K562 (cell line): ENCODE data around the gene HBM. TPM values are rescaled to one million over a fixed set of nuclear protein-coding genes. Genes with fewer than 3 reads are reported as not detected.

Experiments
- ATAC-seq: fragments of 200-7000 bp; cut with Tn5 transposase; 3 replicates; pipeline ENCODE4 v1.9.1; 2020; ENCODE audit warnings: moderate library complexity
- BruUV-seq: library from RNA; stranded (reverse); fragments of 400-500 nt; replicated peaks from 2 replicates; lab custom pipeline; 2021; lab: Mats Ljungman, UMichigan
- CTCF ChIA-PET: fragments of 300-600 bp; formaldehyde crosslinking; extraction: SDS; loops from one replicate; lab custom pipeline; 2021; ENCODE audit warnings: low intra/inter-chr PET ratio; lab: Yijun Ruan, JAX
- POLR2A ChIA-PET: fragments of 300-600, 350-650 bp; sonication (Branson Sonifier 250); formaldehyde crosslinking; extraction: SDS; loops from one replicate; lab custom pipeline; 2021; ENCODE audit warnings: antibody characterized with exemption, inconsistent platforms; lab: Yijun Ruan, JAX
- DNase-seq, 4 experiments: peaks; one replicate each; pipeline versions ENCODE4 v3.0.0 to v3.0.0-alpha.2; 2011 to 2018; ENCODE audit warnings: low spot score in 3 of 4, mixed read lengths in 3 of 4; ENCODE audit errors: extremely low read depth in 1 of 4
- FAIRE-seq: peaks from 2 replicates; lab custom pipeline; 2011; peaks lifted over from hg19 to GRCh38; lab: Jason Lieb, UNC
- H2AFZ ChIP-seq: 2 replicates; pipeline ENCODE4 v1.6.0; 2011; ENCODE audit warnings: low read depth, low read length, control low read depth, inconsistent platforms
- H3K27ac ChIP-seq: fragments of 200-600 bp; 3 replicates; pipeline ENCODE4 v1.8.0; 2011; ENCODE audit warnings: low read depth, mild to moderate bottlenecking, control low read depth, inconsistent platforms, low read length, moderate library complexity, mixed read lengths; ENCODE audit errors: extremely low read depth
- H3K27me3 ChIP-seq, 2 experiments: fragments of 300-600 bp in 1 of 2; 2 replicates in 1 of 2; 3 replicates in 1 of 2; pipeline versions ENCODE4 v1.6.0 to v1.8.0; 2011; ENCODE audit warnings: inconsistent platforms in 2 of 2, low read length in 2 of 2, mild to moderate bottlenecking in 1 of 2, mixed read lengths in 1 of 2, moderate library complexity in 1 of 2; ENCODE audit not compliant: control insufficient read depth in 2 of 2, insufficient read depth in 2 of 2
- H3K36me3 ChIP-seq: fragments of 300-600 bp; 3 replicates; pipeline ENCODE4 v1.8.0; 2011; ENCODE audit warnings: mild to moderate bottlenecking, low read length, inconsistent platforms; ENCODE audit not compliant: control insufficient read depth, insufficient read depth
- H3K4me1 ChIP-seq, 2 experiments: fragments of 200-600 bp in 1 of 2; replicated peaks in 1 of 2; 2 replicates in 1 of 2; 3 replicates in 1 of 2; pipeline versions ENCODE4 v1.5.1 to v1.8.0; 2011; ENCODE audit warnings: inconsistent platforms in 2 of 2, low read length in 2 of 2, mild to moderate bottlenecking in 1 of 2, mixed read lengths in 1 of 2, moderate library complexity in 1 of 2; ENCODE audit not compliant: control insufficient read depth in 2 of 2, insufficient read depth in 2 of 2
- H3K4me2 ChIP-seq: 2 replicates; pipeline ENCODE4 v1.6.1; 2011; ENCODE audit warnings: low read length, control low read depth, inconsistent platforms, mixed read lengths; ENCODE audit not compliant: insufficient read depth
- H3K4me3 ChIP-seq: fragments of 200-600 bp; sonication (generic), shearing (Covaris generic); 2 replicates; pipeline ENCODE4 v1.5.1; 2016; ENCODE audit warnings: control low read depth, inconsistent platforms
- H3K79me2 ChIP-seq: fragments of 200-600 bp; 3 replicates; pipeline ENCODE4 v1.8.0; 2011; ENCODE audit warnings: low read length, inconsistent platforms; ENCODE audit not compliant: control insufficient read depth, insufficient read depth
- H3K9ac ChIP-seq, 2 experiments: 2 replicates each; pipeline versions ENCODE4 v1.6.0 to v1.6.1; 2011; ENCODE audit warnings: low read depth in 2 of 2, low read length in 2 of 2, control low read depth in 1 of 2, inconsistent platforms in 1 of 2, mild to moderate bottlenecking in 1 of 2, mixed read lengths in 1 of 2; ENCODE audit not compliant: insufficient read depth in 1 of 2
- H3K9me1 ChIP-seq: one replicate; pipeline ENCODE4 v1.6.0; 2011; ENCODE audit warnings: inconsistent platforms, mild to moderate bottlenecking, low read length, moderate library complexity; ENCODE audit not compliant: control insufficient read depth, insufficient read depth
- H3K9me3 ChIP-seq: replicated peaks from 2 replicates; pipeline ENCODE4 v1.5.1; 2011; ENCODE audit warnings: low read depth, low read length, inconsistent platforms; ENCODE audit not compliant: control insufficient read depth, insufficient read depth
- H4K20me1 ChIP-seq: replicated peaks from 2 replicates; pipeline ENCODE4 v1.6.1; 2011; ENCODE audit warnings: low read length, inconsistent platforms, mixed read lengths; ENCODE audit not compliant: control insufficient read depth, insufficient read depth
- CBFA2T3 ChIP-seq: fragments of 450-650 bp; IDR thresholded peaks from 2 replicates; pipeline ENCODE4 v1.6.1; 2017
- CEBPB ChIP-seq: fragments of 450-650 bp; IDR thresholded peaks from 2 replicates; pipeline ENCODE4 v1.6.1; 2016; ENCODE audit warnings: missing genetic modification characterization, missing compliant biosample characterization
- MYC ChIP-seq, 2 experiments: fragments of 250-450 bp in 1 of 2; sonication (Bioruptor Pico) in 1 of 2; IDR thresholded peaks; 2 replicates each; pipeline versions ENCODE4 v1.5.1 to v1.6.1; 2012 to 2021; ENCODE audit warnings: low read depth in 2 of 2, borderline replicate concordance in 1 of 2, improper control_type of control experiment in 1 of 2, low read length in 1 of 2, mild to moderate bottlenecking in 1 of 2, moderate library complexity in 1 of 2
- RBM25 ChIP-seq: fragments of 200-400 bp; formaldehyde crosslinking; IDR thresholded peaks from 2 replicates; pipeline ENCODE4 v1.6.1; 2018; ENCODE audit warnings: low read length, low read depth, moderate library complexity; ENCODE audit not compliant: severe bottlenecking
- SMARCC2 ChIP-seq: fragments of 450-650 bp; IDR thresholded peaks from 2 replicates; pipeline ENCODE4 v1.6.1; 2017; ENCODE audit warnings: antibody characterized with exemption, moderate library complexity, mild to moderate bottlenecking, low read depth
- TEAD2 ChIP-seq: fragments of 450-650 bp; IDR thresholded peaks from 2 replicates; pipeline ENCODE4 v1.6.1; 2016; ENCODE audit warnings: missing genetic modification characterization, control low read depth, missing compliant biosample characterization
- ZBTB5 ChIP-seq: fragments of 450-650 bp; IDR thresholded peaks from 2 replicates; pipeline ENCODE4 v1.6.1; 2017; ENCODE audit warnings: antibody characterized with exemption
- ZBTB8A ChIP-seq: fragments of 450-650 bp; IDR thresholded peaks from 2 replicates; pipeline ENCODE4 v1.6.1; 2018; ENCODE audit warnings: mild to moderate bottlenecking, moderate library complexity; ENCODE audit not compliant: partially characterized antibody
- WGBS: fragments of 100-300 bp; shearing (Covaris generic); methylation state at CpG from one replicate; pipeline ENCODE4 v1.1.6; 2016; ENCODE audit warnings: low coverage, mixed read lengths; ENCODE audit not compliant: insufficient coverage; ENCODE audit errors: missing lambda C conversion rate; 5-methylcytosine and 5-hydroxymethylcytosine counted together
- in situ Hi-C: fragments of 300-500 bp; cut with MboI; formaldehyde crosslinking; loops from 4 replicates; pipeline ENCODE4 v1.15.0; 2018; ENCODE audit warnings: inconsistent platforms, mixed read lengths
- intact Hi-C: fragments of 100-400 bp; cut with micrococcal nuclease; formaldehyde crosslinking; loops from 2 replicates; pipeline ENCODE4 v1.14.2; 2022
- polyA plus RNA-seq, 8 experiments: library from polyadenylated mRNA; depleted of rRNA in 4 of 8; stranded (reverse) in 5 of 8; unstranded in 3 of 8; fragments of >200 nt; fragmentation: Nextera tagmentation in 2 of 8; fragmentation: Illumina TruSeq in 1 of 8; extraction: Ambion mirVana in 2 of 8; extraction: Trizol in 1 of 8; gene quantifications; 2 replicates each; pipeline versions ENCODE4 v1.2.1 to v1.2.3, GENCODE V29; 2011 to 2014; ENCODE audit warnings: inconsistent platforms in 1 of 8, missing spikeins in 1 of 8
- total RNA-seq, 7 experiments: library from RNA; depleted of rRNA in 6 of 7; stranded (reverse); fragments of >200 nt in 6 of 7; fragmentation: Illumina TruSeq in 2 of 7; extraction: Trizol in 2 of 7; gene quantifications; 2 replicates each; pipeline versions ENCODE4 v1.2.1 to v1.2.3, GENCODE V29; 2011 to 2021; ENCODE audit warnings: low replicate concordance in 1 of 7

Gene HBM
- total and polyA plus RNA-seq, 9 of the 15 experiments (the other 6 are each of a cell fraction or from before 2014, with no cell fraction given), result not detected

- TF ChIP-seq ZBTB5 (no peak), MYC (IDR thresholded peaks at IDR 0.05; ENCODE audit: low read depth, low read length) (no peak), MYC (CRISPR knock-in tag; IDR thresholded peaks at IDR 0.05; ENCODE audit: borderline replicate concordance, low read depth) (no peak), CEBPB (tag) (no peak), SMARCC2 (no peak), ZBTB8A (no peak)
These were observed 33.7 kb upstream of the HBM start (continued) for GRCh38 chr16:132120-132519.

GRCh38 chr16:133716-134115 lies 32.1 kb upstream of the HBM start:
- Histone ChIP-seq H2AFZ (no peak overlapping the region), H3K9me3 (no peaks in the 10 kb centered on the region), H3K9me1 (no peaks in the 10 kb centered on the region), H3K4me1 (peaks cover 37 to 41% of the 10 kb centered on the region in 2 experiments; a peak in 4 of 5 replicates), H3K9ac (peak overlapping the region in 1 of 2 experiments; percentile 30; a peak in 1 of 4 replicates), H3K27ac (peak overlapping the region; percentile 30; the same call in 1 of the 3 replicates), H3K4me3 (no peak overlapping the region), H3K27me3 (no peaks in the 10 kb centered on the region), H4K20me1 (no peaks in the 10 kb centered on the region), H3K36me3 (peaks cover 34% of the 10 kb centered on the region), H3K79me2 (peaks cover 87% of the 10 kb centered on the region), H3K4me2 (peak overlapping the region; percentile 34)
- ChIA-PET POLR2A (interaction anchor here (0.6 to 1.0 kb wide), 2 partner anchors 11 to 898 kb away, joined by 4 read pairs; no protein-coding TSS in a partner anchor), CTCF (no interaction called here)
- intact Hi-C loops (no loop called here), in situ Hi-C loops (no loop called here)
- DNase-seq (no peak), FAIRE-seq (no peak), ATAC-seq (no peak)
- WGBS, result 72% methylated on average over 2 of the region's 2 CpGs
- BruUV-seq, result no TSS peak
- TF ChIP-seq RBM25, result peak; percentile 4
- no peak for TF ChIP-seq TEAD2
- peak; percentile 36 for TF ChIP-seq CBFA2T3
